Ovary (tissue), 9 donors: Measurements from ENCODE around the gene TRPM3. TPM values are rescaled to one million over a fixed set of nuclear protein-coding genes. Genes with fewer than 3 reads are reported as not detected.

Source experiments
- DNase-seq, 5 donors: peaks; one replicate each; pipeline ENCODE4 v3.0.0-alpha.2; 2019 to 2020
- H3K27ac ChIP-seq, 2 donors: fragments of 200-600 bp; one replicate each; pipeline versions ENCODE4 v1.5.1 to v1.8.0; 2019 to 2022
- H3K27me3 ChIP-seq: fragments of 200-600 bp; one replicate; pipeline ENCODE4 v1.8.0; 2022
- H3K36me3 ChIP-seq: fragments of 200-600 bp; sonication (generic); one replicate; pipeline ENCODE4 v1.5.1; 2019
- H3K4me1 ChIP-seq: one replicate; pipeline ENCODE4 v1.8.1; 2013; ENCODE audit warnings: mild to moderate bottlenecking, moderate library complexity; ENCODE audit not compliant: insufficient read depth
- H3K4me3 ChIP-seq: fragments of 200-600 bp; sonication (generic); one replicate; pipeline ENCODE4 v1.5.1; 2017
- H3K9me3 ChIP-seq, 2 donors: fragments of 200-600 bp in 1 of 2; sonication (generic) in 1 of 2; one replicate each; pipeline versions ENCODE4 v1.5.1 to v1.8.1; 2013 to 2019; ENCODE audit warnings: mild to moderate bottlenecking in 1 of 2, moderate library complexity in 1 of 2
- CTCF ChIP-seq, 3 donors: fragments of 450-650 bp in 2 of 3; fragments of 200-600 bp in 1 of 3; IDR thresholded peaks; one replicate each; pipeline versions ENCODE4 v1.5.1 to v1.8.0; 2016 to 2022; ENCODE audit warnings: antibody characterized with exemption in 3 of 3, mild to moderate bottlenecking in 1 of 3
- EP300 ChIP-seq: sonication (generic); formaldehyde crosslinking; IDR thresholded peaks from one replicate; pipeline ENCODE4 v1.6.1; 2017; ENCODE audit warnings: antibody characterized with exemption
- POLR2A ChIP-seq: fragments of 450-650 bp; IDR thresholded peaks from one replicate; pipeline ENCODE4 v1.6.1; 2017; ENCODE audit warnings: antibody characterized with exemption, mild to moderate bottlenecking, moderate library complexity
- WGBS, 3 donors: extraction: QIAGEN DNeasy Blood & Tissue Kit in 1 of 3; methylation state at CpG; one replicate each; pipeline versions ENCODE4 v1.1.5 to v1.1.7; 2013 to 2017; 5-methylcytosine and 5-hydroxymethylcytosine counted together
- intact Hi-C, 4 donors: fragments of 100-400 bp; cut with DNase I; formaldehyde crosslinking; loops; one replicate each; pipeline versions ENCODE4 v1.11.0 to v1.15.1; 2022 to 2023
- polyA plus RNA-seq, 2 donors: library from polyadenylated mRNA; stranded (reverse); fragments of 200-250 nt in 1 of 2; fragments of 350-450 nt in 1 of 2; fragmentation: Illumina TruSeq in 1 of 2; extraction: RNeasy Lipid Tissue Mini Kit (QIAGEN cat#74804) in 1 of 2; gene quantifications; one replicate each; pipeline ENCODE4 v1.2.3, GENCODE V29; 2013 to 2014
- total RNA-seq, 7 donors: library from RNA; depleted of rRNA in 2 of 7; stranded (reverse); fragments of >200 nt in 2 of 7; fragmentation: NEBNext Ultra II Directional in 3 of 7; extraction: Animal tissue kit (Norgen Biotek cat#: 25700) in 3 of 7; gene quantifications; one replicate each; pipeline versions ENCODE4 v1.1.0 to v1.2.4, GENCODE V29; 2016 to 2023
- donor health status: DM: no; HTN: no; CAD: no; lungs with moderate emphysema.
- donor health status: DM: no; HTN: no; CAD: no.
- donor health status: Bipolar disorder and iron deficiency.
- donor health status: DM: yes; HTN: yes; CAD: no.
- donor health status: DM: no; HTN: no; CAD: no.
- donor health status: DM: yes; HTN: yes; CAD: no.

Gene TRPM3
- total and polyA plus RNA-seq, 9 donors: 0.80 to 18.5 (median 4.6) TPM

- intact Hi-C loops: no loop called here
- no peak overlapping the region for H3K4me3 ChIP-seq
- H3K27me3 ChIP-seq: no peaks in the 10 kb centered on the region
- no peaks in the 10 kb centered on the region for H3K36me3 ChIP-seq
- no peaks in the 10 kb centered on the region for H3K9me3 ChIP-seq
- no peak for DNase-seq
- 83 to 87% (median 84%) methylated on average over 17 of the region's 17 CpGs for WGBS, 3 donors
- H3K27ac ChIP-seq: no peak overlapping the region
- H3K4me1 ChIP-seq: no peaks in the 10 kb centered on the region
- no peak for TF ChIP-seq POLR2A
- TF ChIP-seq EP300: no peak
- no peak for TF ChIP-seq CTCF (IDR thresholded peaks at IDR 0.05)
Measured at GRCh38 chr9:70618784-70619183, 502.6 kb downstream of the TRPM3 start.

- Histone ChIP-seq H3K27ac (no peak overlapping the region), H3K9me3 (no peaks in the 10 kb centered on the region), H3K4me3 (no peak overlapping the region), H3K4me1 (no peaks in the 10 kb centered on the region), H3K27me3 (no peaks in the 10 kb centered on the region), H3K36me3 (no peaks in the 10 kb centered on the region)
- intact Hi-C loops: no loop called here
- TF ChIP-seq EP300 (no peak), CTCF (IDR thresholded peaks at IDR 0.05) (no peak), POLR2A (no peak)
- DNase-seq: no peak
- WGBS, 3 donors: 94 to 98% (median 96%) methylated on average over 9 of the region's 9 CpGs
Measured at GRCh38 chr9:70617033-70617828, 504.2 kb downstream of the TRPM3 start.

- Histone ChIP-seq H3K27me3 (no peaks in the 10 kb centered on the region), H3K9me3 (no peaks in the 10 kb centered on the region), H3K27ac (no peak overlapping the region), H3K4me3 (no peak overlapping the region), H3K36me3 (no peaks in the 10 kb centered on the region), H3K4me1 (no peaks in the 10 kb centered on the region)
- WGBS, 3 donors: 90 to 96% (median 93%) methylated on average over 7 of the region's 7 CpGs
- intact Hi-C loops: no loop called here
- no peak for DNase-seq
- TF ChIP-seq CTCF (IDR thresholded peaks at IDR 0.05): no peak
- TF ChIP-seq EP300: no peak
- TF ChIP-seq POLR2A: no peak
Measured at GRCh38 chr9:70616228-70616990, 505.0 kb downstream of the TRPM3 start.

GRCh38 chr9:70615464-70616138 is 505.8 kb downstream of the TRPM3 start:
- H3K4me1 ChIP-seq: no peaks in the 10 kb centered on the region
- no peaks in the 10 kb centered on the region for H3K36me3 ChIP-seq
- no peak overlapping the region for H3K27ac ChIP-seq
- H3K9me3 ChIP-seq: no peaks in the 10 kb centered on the region
- no peaks in the 10 kb centered on the region for H3K27me3 ChIP-seq
- 78 to 82% (median 78%) methylated on average over 4 of the region's 4 CpGs for WGBS, 3 donors
- no peak for DNase-seq
- no peak overlapping the region for H3K4me3 ChIP-seq
- intact Hi-C loops: no loop called here
- TF ChIP-seq POLR2A: no peak
- TF ChIP-seq EP300: no peak
- TF ChIP-seq CTCF (IDR thresholded peaks at IDR 0.05): no peak
